Measurements from ENCODE around the gene AGAP3.

AGAP3 gene

DNA sequence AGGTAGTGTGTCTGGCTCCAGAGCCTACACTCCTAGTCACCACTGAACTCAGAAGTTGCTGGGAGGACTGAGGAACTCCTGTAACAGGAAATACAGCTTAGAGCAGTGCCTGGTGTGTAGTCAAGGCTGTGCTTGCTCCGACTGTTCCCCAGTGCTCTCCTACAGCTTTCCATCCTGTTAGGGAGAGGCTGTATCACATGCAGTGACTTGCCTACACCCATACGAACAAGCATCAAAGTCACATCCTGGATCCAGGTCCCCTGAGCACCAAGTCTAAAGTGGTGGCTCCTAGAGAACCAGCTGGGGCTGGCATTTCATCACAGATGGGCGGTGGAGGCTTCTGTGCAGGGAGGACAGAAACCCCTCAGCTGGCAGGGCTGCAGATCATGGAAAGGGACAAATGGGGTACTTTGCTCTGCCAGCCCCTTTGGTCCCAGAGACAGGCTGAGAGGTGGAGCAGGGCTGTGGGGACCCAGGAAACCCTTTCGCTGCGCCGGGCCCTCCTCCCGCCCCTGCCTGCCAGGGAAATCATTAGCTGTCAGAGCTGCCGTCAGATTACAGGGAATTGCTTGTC is 93.1 kb downstream of the AGAP3 start:
- DNase-seq (ENCODE audit: low read depth), result no peak
- TF ChIP-seq, protein P1, sequence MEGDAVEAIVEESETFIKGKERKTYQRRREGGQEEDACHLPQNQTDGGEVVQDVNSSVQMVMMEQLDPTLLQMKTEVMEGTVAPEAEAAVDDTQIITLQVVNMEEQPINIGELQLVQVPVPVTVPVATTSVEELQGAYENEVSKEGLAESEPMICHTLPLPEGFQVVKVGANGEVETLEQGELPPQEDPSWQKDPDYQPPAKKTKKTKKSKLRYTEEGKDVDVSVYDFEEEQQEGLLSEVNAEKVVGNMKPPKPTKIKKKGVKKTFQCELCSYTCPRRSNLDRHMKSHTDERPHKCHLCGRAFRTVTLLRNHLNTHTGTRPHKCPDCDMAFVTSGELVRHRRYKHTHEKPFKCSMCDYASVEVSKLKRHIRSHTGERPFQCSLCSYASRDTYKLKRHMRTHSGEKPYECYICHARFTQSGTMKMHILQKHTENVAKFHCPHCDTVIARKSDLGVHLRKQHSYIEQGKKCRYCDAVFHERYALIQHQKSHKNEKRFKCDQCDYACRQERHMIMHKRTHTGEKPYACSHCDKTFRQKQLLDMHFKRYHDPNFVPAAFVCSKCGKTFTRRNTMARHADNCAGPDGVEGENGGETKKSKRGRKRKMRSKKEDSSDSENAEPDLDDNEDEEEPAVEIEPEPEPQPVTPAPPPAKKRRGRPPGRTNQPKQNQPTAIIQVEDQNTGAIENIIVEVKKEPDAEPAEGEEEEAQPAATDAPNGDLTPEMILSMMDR (IDR thresholded peaks at IDR 0.05; ENCODE audit: low read depth, low read length), result no peak
- TF ChIP-seq, protein P2, sequence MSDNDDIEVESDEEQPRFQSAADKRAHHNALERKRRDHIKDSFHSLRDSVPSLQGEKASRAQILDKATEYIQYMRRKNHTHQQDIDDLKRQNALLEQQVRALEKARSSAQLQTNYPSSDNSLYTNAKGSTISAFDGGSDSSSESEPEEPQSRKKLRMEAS (IDR thresholded peaks at IDR 0.05; ENCODE audit: low read depth, low read length), result no peak
- TF ChIP-seq MYC (IDR thresholded peaks at IDR 0.05; ENCODE audit: low read depth, low read length) (no peak), POLR2A (IDR thresholded peaks at IDR 0.05; ENCODE audit: extremely low read depth, insufficient read length) (no peak)
- no peak overlapping the region for H3K4me3 ChIP-seq (ENCODE audit: low read depth, low read length)

DNA sequence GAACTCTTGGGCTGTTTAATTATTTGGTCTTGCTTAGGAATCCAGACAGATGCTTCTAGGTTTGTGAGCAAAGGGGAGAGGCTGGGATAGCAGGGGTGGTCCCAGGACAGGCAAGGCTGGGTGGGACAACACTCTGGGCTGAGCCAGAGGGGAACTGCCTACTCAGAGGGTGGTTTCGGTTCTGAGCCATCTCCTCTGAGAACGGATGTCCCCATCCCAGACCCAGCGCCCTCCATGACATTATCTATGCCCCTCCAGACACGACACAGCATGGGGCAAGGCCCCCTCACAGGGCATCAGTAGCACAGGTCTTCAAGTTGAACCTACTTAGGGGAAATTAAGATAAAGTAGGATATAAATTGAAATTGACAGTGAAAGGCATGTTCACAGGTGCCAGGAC is 93.7 kb downstream of the AGAP3 start:
- TF ChIP-seq, protein P2 (IDR thresholded peaks at IDR 0.05; ENCODE audit: low read depth, low read length), result no peak
- TF ChIP-seq MYC (IDR thresholded peaks at IDR 0.05; ENCODE audit: low read depth, low read length), result no peak
- DNase-seq (ENCODE audit: low read depth), result no peak

DNA sequence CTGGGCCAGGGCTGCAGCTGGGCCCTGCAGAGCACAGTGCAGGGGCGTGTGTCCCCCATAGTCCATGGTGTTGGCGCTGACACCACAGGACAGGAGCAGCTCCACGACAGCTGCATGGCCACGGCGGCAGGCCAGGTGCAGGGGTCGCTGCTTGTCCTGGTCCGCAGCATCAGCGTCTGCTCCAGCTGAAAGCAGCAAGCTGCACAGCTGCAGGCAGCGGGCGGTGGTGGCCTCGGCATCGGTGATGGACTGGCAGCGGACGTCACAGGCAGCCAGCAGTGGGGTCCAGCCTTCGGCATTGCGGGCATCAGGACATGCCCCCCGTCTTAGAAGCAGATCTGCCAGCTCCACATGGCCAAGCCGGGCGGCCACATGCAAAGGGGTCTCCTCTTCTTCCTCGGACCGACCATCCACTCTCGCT is 94.7 kb downstream of the AGAP3 start:
- no peak for DNase-seq (ENCODE audit: low read depth)
- no peak for TF ChIP-seq MYC (IDR thresholded peaks at IDR 0.05; ENCODE audit: low read depth, low read length)
- no peak for TF ChIP-seq POLR2A (IDR thresholded peaks at IDR 0.05; ENCODE audit: extremely low read depth, insufficient read length)
- TF ChIP-seq, protein P1 (IDR thresholded peaks at IDR 0.05; ENCODE audit: low read depth, low read length), result no peak
- H3K4me3 ChIP-seq (ENCODE audit: low read depth, low read length), result no peak overlapping the region

More for the DNA sequence above, 93.7 kb downstream of the AGAP3 start:
- no peak overlapping the region for H3K4me3 ChIP-seq (ENCODE audit: low read depth, low read length)

DNA sequence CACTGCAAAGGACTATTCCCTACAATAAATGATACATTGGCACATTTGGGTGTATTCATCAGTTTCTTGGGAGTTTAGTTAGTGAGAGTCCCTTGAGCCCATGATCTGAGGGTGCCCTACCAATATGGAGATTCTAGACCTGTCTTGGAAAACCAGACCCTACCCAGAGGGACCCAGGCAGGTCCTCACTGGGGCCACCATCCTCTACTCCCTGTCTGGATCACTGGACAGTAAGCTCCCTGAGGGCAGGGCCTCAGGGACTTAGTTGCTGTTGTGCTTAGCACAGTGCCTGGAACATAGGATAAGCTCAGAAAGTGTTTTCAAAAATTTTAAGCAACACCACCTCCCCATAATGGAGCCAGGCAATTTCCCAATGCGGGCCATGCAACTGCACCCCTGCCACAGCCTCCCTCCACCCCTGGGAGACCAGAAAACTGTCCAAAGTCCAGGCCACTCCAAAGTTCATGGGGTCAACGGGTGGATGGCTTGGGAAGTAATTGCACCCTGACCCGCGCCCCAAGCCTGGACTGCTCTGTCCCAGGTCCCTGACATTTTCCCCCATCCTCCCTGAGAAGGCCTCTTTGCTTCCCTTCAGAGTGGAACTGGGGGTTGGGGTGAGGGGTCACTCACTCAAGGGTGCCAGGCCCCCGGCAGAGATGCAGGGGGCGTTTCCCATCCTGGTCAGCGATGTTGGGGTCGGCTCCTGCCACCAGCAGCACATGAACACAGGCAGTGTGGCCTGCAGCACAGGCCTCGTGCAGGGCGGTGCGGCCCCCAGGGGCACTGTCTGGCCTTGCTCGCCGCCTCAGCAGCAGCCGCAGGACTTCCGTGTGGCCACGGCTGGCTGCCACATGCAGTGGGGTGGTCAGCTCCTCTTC is 99.7 kb downstream of the AGAP3 start:
- no peak overlapping the region for H3K4me3 ChIP-seq (ENCODE audit: low read depth, low read length)
- TF ChIP-seq, protein P2 (IDR thresholded peaks at IDR 0.05; ENCODE audit: low read depth, low read length), result no peak
- TF ChIP-seq, protein P1 (IDR thresholded peaks at IDR 0.05; ENCODE audit: low read depth, low read length), result no peak
- TF ChIP-seq POLR2A (IDR thresholded peaks at IDR 0.05; ENCODE audit: extremely low read depth, insufficient read length) (no peak), MYC (IDR thresholded peaks at IDR 0.05; ENCODE audit: low read depth, low read length) (no peak)
- no peak for DNase-seq (ENCODE audit: low read depth)

DNA sequence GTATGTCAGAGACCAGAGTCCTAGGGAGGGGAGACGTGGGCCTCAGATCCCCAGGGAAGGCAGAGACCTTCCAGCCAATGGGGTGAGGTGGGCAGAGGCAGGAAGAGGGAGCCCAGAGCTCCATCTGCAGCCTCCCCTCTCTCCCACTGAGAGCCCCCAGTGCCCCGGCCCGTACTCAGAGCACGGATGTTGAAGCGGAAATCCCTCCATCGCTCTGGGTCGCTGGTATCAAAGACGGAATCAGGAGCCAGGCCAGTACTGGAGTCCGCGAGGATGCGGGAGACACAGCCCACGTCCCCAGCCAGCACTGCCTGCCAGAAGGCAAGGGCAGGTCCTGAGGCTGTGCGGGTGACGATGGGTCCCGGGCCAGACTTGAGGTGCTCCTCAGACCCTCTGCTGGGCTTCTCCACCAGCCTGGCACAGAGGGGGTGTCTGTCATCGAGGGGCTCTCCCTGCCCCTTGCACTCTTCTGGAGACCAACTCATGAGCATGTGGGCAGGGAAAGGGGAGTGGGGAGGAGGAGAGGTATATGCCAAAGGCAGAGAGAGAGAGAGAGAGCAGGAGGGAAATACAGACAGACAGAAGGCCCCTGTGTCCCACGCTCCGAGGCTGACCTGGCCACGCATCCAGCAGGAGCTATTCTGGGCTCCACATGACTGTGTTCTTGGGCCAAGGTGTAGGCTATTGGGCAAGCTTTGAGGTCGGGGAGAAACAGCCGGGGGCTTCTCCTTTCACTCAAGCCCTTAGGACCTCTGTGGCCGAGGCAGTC is 100.5 kb downstream of the AGAP3 start, which contains the start of gene ASB10:
Gene ASB10 (minus strand): TSS at position 611 of the 769 bp plus-strand sequence. CDS start 120 bp downstream, at position 491.
- no peak within 1 kb of the TSS for H3K4me3 ChIP-seq (ENCODE audit: low read depth, low read length)
- DNase-seq (ENCODE audit: low read depth), result no peak
- TF ChIP-seq POLR2A (IDR thresholded peaks at IDR 0.05; ENCODE audit: extremely low read depth, insufficient read length) (no peak), MYC (IDR thresholded peaks at IDR 0.05; ENCODE audit: low read depth, low read length) (no peak)
- TF ChIP-seq, protein P2 (IDR thresholded peaks at IDR 0.05; ENCODE audit: low read depth, low read length), result no peak
- TF ChIP-seq, protein P1 (IDR thresholded peaks at IDR 0.05; ENCODE audit: low read depth, low read length), result no peak
